GM23338 (cell line): ENCODE measurements around the gene RGL1.

Experiments
- CTCF ChIP-seq, 2 experiments: fragments of 200-600 bp in 1 of 2; sonication (generic) in 1 of 2; conservative IDR thresholded peaks; 2 replicates each; pipeline versions ENCODE4 v1.5.1 to v1.6.1; 2016 to 2017; ENCODE audit warnings: antibody characterized with exemption in 2 of 2, low read depth in 2 of 2, mild to moderate bottlenecking in 2 of 2, moderate library complexity in 1 of 2
- EZH2 ChIP-seq: fragments of 200-600 bp; sonication (generic); IDR thresholded peaks from one replicate; pipeline ENCODE4 v1.8.0; 2017; ENCODE audit warnings: antibody characterized with exemption, mild to moderate bottlenecking, low read depth; ENCODE audit not compliant: unreplicated experiment
- EZH2phosphoT487 ChIP-seq: fragments of 200-600 bp; sonication (generic); IDR thresholded peaks from one replicate; pipeline ENCODE4 v1.8.1; 2018; ENCODE audit warnings: antibody characterized with exemption; ENCODE audit not compliant: unreplicated experiment
- JUNB ChIP-seq: IDR thresholded peaks from one replicate; pipeline ENCODE4 v1.6.1; 2016; ENCODE audit warnings: antibody characterized with exemption; ENCODE audit not compliant: unreplicated experiment
- REST ChIP-seq: IDR thresholded peaks from one replicate; pipeline ENCODE4 v1.6.1; 2018; ENCODE audit warnings: antibody characterized with exemption; ENCODE audit not compliant: unreplicated experiment

- TF ChIP-seq CTCF (conservative IDR thresholded peaks at IDR 0.05; ENCODE audit: low read depth in 2 of 2) (no peak), EZH2 (no peak), REST (no peak), EZH2phosphoT487 (no peak), JUNB (no peak)
Observed at GRCh38 chr1:183764981-183765380, 39.9 kb upstream of the RGL1 start.
